Measurements from ENCODE around the gene CREB3L4.

GRCh38 chr1:153967107-153967999 is at the start of gene CREB3L4:
- TF ChIP-seq CTCF (IDR thresholded peaks at IDR 0.05; ENCODE audit: poor library complexity): peak; percentile 45
- TF ChIP-seq EZH2 (IDR thresholded peaks at IDR 0.05; ENCODE audit: borderline replicate concordance): no peak
